Cardiac septum (tissue), 1 donor: ENCODE data around the gene CD151. TPM values are rescaled to one million over a fixed set of nuclear protein-coding genes. Genes with fewer than 3 reads are reported as not detected.

Experiments used
- DNase-seq: peaks from one replicate; pipeline ENCODE4 v3.0.0-alpha.2; 2020; ENCODE audit warnings: low spot score
- intact Hi-C: fragments of 100-400 bp; cut with DNase I; formaldehyde crosslinking; loops from one replicate; pipeline ENCODE4 v1.14.0; 2022
- total RNA-seq: library from RNA; stranded (reverse); fragmentation: NEBNext Ultra II Directional; extraction: Animal tissue kit (Norgen Biotek cat#: 25700); gene quantifications from one replicate; pipeline ENCODE4 v1.2.1, GENCODE V29; 2021
- donor health status: DM: no; HTN: no; CAD: no.

CD151 gene
- total RNA-seq, 1 donor from 2014 or later: 625 TPM

- intact Hi-C loops: no loop called here
- no peak for DNase-seq
Observed at GRCh38 chr11:810040-810567, 22.6 kb upstream of the CD151 start.

- DNase-seq: no peak
- intact Hi-C loops: no loop called here
Observed at GRCh38 chr11:811446-812245, 21.1 kb upstream of the CD151 start.

GRCh38 chr11:812390-812789, 20.4 kb upstream of the CD151 start:
- intact Hi-C loops: no loop called here

GRCh38 chr11:813072-813455, 19.7 kb upstream of the CD151 start:
- intact Hi-C loops: no loop called here
- DNase-seq: no peak

More at GRCh38 chr11:812390-812789, 20.4 kb upstream of the CD151 start:
- DNase-seq: no peak

- no peak for DNase-seq
- intact Hi-C loops: no loop called here
Observed at GRCh38 chr11:813456-814096, 19.2 kb upstream of the CD151 start.

GRCh38 chr11:815675-816432, 16.9 kb upstream of the CD151 start:
- no peak for DNase-seq
- intact Hi-C loops: no loop called here

- intact Hi-C loops: no loop called here
- DNase-seq: no peak
Observed at GRCh38 chr11:816433-816779, 16.3 kb upstream of the CD151 start.

- intact Hi-C loops: no loop called here
- peak; percentile 80 for DNase-seq
Observed at GRCh38 chr11:818396-819128, 14.2 kb upstream of the CD151 start, which contains the start of gene PNPLA2. PNPLA2 (plus strand) TSS chr11:818914; CDS start chr11:819719, 805 bp downstream.

GRCh38 chr11:819129-819931, 13.4 kb upstream of the CD151 start:
- peak; percentile 97 for DNase-seq
- intact Hi-C loops: no loop called here

GRCh38 chr11:819943-820649, 12.7 kb upstream of the CD151 start:
- intact Hi-C loops: no loop called here
- peak; percentile 95 for DNase-seq

GRCh38 chr11:820655-821511, 11.9 kb upstream of the CD151 start:
- intact Hi-C loops: no loop called here
- peak; percentile 94 for DNase-seq

GRCh38 chr11:821512-822371, 11.0 kb upstream of the CD151 start:
- intact Hi-C loops: no loop called here
- DNase-seq: peak; percentile 84

GRCh38 chr11:823441-824291, 9.1 kb upstream of the CD151 start:
- intact Hi-C loops: no loop called here
- no peak for DNase-seq

- intact Hi-C loops: no loop called here
- no peak for DNase-seq
Observed at GRCh38 chr11:824292-824880, 8.4 kb upstream of the CD151 start.

- intact Hi-C loops: no loop called here
- no peak for DNase-seq
Observed at GRCh38 chr11:824942-825341, 7.8 kb upstream of the CD151 start.
